HEK293 (cell line): ENCODE data around the gene FMN1.

Experiments
- CTCF ChIA-PET: fragments of 350-600 bp; formaldehyde crosslinking; extraction: SDS; loops from one replicate; lab custom pipeline; 2021; ENCODE audit warnings: antibody characterized with exemption; lab: Yijun Ruan, JAX
- POLR2A ChIA-PET: fragments of 300-600 bp; formaldehyde crosslinking; extraction: SDS; loops from one replicate; lab custom pipeline; 2020; ENCODE audit warnings: antibody characterized with exemption, inconsistent platforms; lab: Yijun Ruan, JAX
- H3K27ac ChIP-seq: fragments of 200-500 bp; sonication (Bioruptor generic); 2 replicates; pipeline ENCODE4 v1.5.1; 2014; ENCODE audit warnings: low read depth, low read length, control low read depth, inconsistent platforms; ENCODE audit errors: extremely low read depth
- H3K36me3 ChIP-seq, 2 experiments: fragments of 200-500 bp in 1 of 2; sonication (Bioruptor generic) in 1 of 2; 1 replicate in 1 of 2; 2 replicates in 1 of 2; pipeline ENCODE4 v1.5.1; 2014 to 2017; ENCODE audit warnings: inconsistent platforms in 2 of 2, low read length in 2 of 2; ENCODE audit not compliant: control insufficient read depth in 2 of 2, insufficient read depth in 1 of 2
- H3K4me1 ChIP-seq: fragments of 200-500 bp; sonication (Bioruptor generic); 2 replicates; pipeline ENCODE4 v1.5.1; 2014; ENCODE audit warnings: mild to moderate bottlenecking, low read length, inconsistent platforms; ENCODE audit not compliant: control insufficient read depth, insufficient read depth
- H3K4me3 ChIP-seq: 2 replicates; pipeline ENCODE4 v1.5.1; 2011; ENCODE audit warnings: low read depth, mild to moderate bottlenecking, control low read depth, low read length, moderate library complexity
- H3K9me3 ChIP-seq: fragments of 200-500 bp; sonication (Bioruptor generic); 2 replicates; pipeline ENCODE4 v1.5.1; 2014; ENCODE audit warnings: low read depth, low read length, inconsistent platforms; ENCODE audit not compliant: control insufficient read depth, insufficient read depth
- BCL11A ChIP-seq: fragments of 450-650 bp; formaldehyde crosslinking; IDR thresholded peaks from 2 replicates; pipeline ENCODE4 v1.5.1; 2016; ENCODE audit warnings: low read depth, missing biosample characterization, missing genetic modification characterization
- ELK4 ChIP-seq: IDR thresholded peaks from 2 replicates; pipeline ENCODE4 v1.6.1; 2011; ENCODE audit warnings: mild to moderate bottlenecking, low read depth, low read length, borderline replicate concordance
- FEZF1 ChIP-seq: fragments of 450-650 bp; formaldehyde crosslinking; IDR thresholded peaks from 2 replicates; pipeline ENCODE4 v1.5.1; 2016; ENCODE audit warnings: missing biosample characterization, missing genetic modification characterization
- KLF17 ChIP-seq: fragments of 450-650 bp; formaldehyde crosslinking; IDR thresholded peaks from 2 replicates; pipeline ENCODE4 v1.5.1; 2016; ENCODE audit warnings: missing biosample characterization, missing genetic modification characterization
- OSR2 ChIP-seq: fragments of 450-650 bp; formaldehyde crosslinking; IDR thresholded peaks from 2 replicates; pipeline ENCODE4 v1.5.1; 2016; ENCODE audit warnings: missing biosample characterization, missing genetic modification characterization
- PRDM1 ChIP-seq: fragments of 450-650 bp; formaldehyde crosslinking; IDR thresholded peaks from 2 replicates; pipeline ENCODE4; 2016; ENCODE audit warnings: missing biosample characterization, missing genetic modification characterization
- PRDM4 ChIP-seq: fragments of 450-650 bp; formaldehyde crosslinking; IDR thresholded peaks from 2 replicates; pipeline ENCODE4 v1.5.1; 2017; ENCODE audit warnings: missing biosample characterization, missing genetic modification characterization
- SETDB1 ChIP-seq: IDR thresholded peaks from one replicate; pipeline ENCODE4 v1.6.1; 2017; ENCODE audit warnings: mild to moderate bottlenecking, low read length, moderate library complexity, mixed read lengths; ENCODE audit not compliant: insufficient read length
- SP7 ChIP-seq: fragments of 450-650 bp; formaldehyde crosslinking; IDR thresholded peaks from 2 replicates; pipeline ENCODE4 v1.5.1; 2016; ENCODE audit warnings: missing biosample characterization, missing genetic modification characterization
- YY2 ChIP-seq: fragments of 450-650 bp; formaldehyde crosslinking; IDR thresholded peaks from 2 replicates; pipeline ENCODE4 v1.5.1; 2016; ENCODE audit warnings: missing biosample characterization, missing genetic modification characterization
- ZBTB20 ChIP-seq: fragments of 450-650 bp; formaldehyde crosslinking; IDR thresholded peaks from 2 replicates; pipeline ENCODE4 v1.5.1; 2016; ENCODE audit warnings: missing biosample characterization, missing genetic modification characterization
- ZNF777 ChIP-seq: fragments of 450-650 bp; formaldehyde crosslinking; IDR thresholded peaks from 2 replicates; pipeline ENCODE4 v1.5.1; 2017; ENCODE audit warnings: missing biosample characterization, missing genetic modification characterization, borderline replicate concordance
- TF ChIP-seq, protein P1 (sequence below): fragments of 450-650 bp; formaldehyde crosslinking; IDR thresholded peaks from 2 replicates; pipeline ENCODE4 v1.5.0; 2017; ENCODE audit warnings: missing biosample characterization, missing genetic modification characterization, borderline replicate concordance
- TF ChIP-seq, protein P2 (sequence below): fragments of 450-650 bp; formaldehyde crosslinking; IDR thresholded peaks from 2 replicates; pipeline ENCODE4 v1.5.1; 2017; ENCODE audit warnings: missing biosample characterization, missing genetic modification characterization
- TF ChIP-seq, protein P3 (sequence below): fragments of 450-650 bp; formaldehyde crosslinking; IDR thresholded peaks from 2 replicates; pipeline ENCODE4 v1.5.1; 2017; ENCODE audit warnings: missing biosample characterization, mild to moderate bottlenecking, missing genetic modification characterization, moderate library complexity

FMN1 gene

GRCh38 chr15:32991619-32992111 lies 202.8 kb downstream of the FMN1 start (continued):
- TF ChIP-seq, protein P1, sequence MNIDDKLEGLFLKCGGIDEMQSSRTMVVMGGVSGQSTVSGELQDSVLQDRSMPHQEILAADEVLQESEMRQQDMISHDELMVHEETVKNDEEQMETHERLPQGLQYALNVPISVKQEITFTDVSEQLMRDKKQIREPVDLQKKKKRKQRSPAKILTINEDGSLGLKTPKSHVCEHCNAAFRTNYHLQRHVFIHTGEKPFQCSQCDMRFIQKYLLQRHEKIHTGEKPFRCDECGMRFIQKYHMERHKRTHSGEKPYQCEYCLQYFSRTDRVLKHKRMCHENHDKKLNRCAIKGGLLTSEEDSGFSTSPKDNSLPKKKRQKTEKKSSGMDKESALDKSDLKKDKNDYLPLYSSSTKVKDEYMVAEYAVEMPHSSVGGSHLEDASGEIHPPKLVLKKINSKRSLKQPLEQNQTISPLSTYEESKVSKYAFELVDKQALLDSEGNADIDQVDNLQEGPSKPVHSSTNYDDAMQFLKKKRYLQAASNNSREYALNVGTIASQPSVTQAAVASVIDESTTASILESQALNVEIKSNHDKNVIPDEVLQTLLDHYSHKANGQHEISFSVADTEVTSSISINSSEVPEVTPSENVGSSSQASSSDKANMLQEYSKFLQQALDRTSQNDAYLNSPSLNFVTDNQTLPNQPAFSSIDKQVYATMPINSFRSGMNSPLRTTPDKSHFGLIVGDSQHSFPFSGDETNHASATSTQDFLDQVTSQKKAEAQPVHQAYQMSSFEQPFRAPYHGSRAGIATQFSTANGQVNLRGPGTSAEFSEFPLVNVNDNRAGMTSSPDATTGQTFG (tag by site-specific recombination) = no peak
- TF ChIP-seq PRDM4 (tag by site-specific recombination) = peak; percentile 62
- TF ChIP-seq FEZF1 (tag by site-specific recombination) = peak; percentile 91
- TF ChIP-seq KLF17 = no peak
- TF ChIP-seq OSR2 (tag by site-specific recombination) = no peak
- TF ChIP-seq SP7 = 0 out of 2 replicates have a peak, but pooled peaks have one; percentile 27
- no peak for TF ChIP-seq ELK4
- TF ChIP-seq SETDB1 = no peak
- TF ChIP-seq YY2 (tag by site-specific recombination) = no peak
- TF ChIP-seq, protein P2, sequence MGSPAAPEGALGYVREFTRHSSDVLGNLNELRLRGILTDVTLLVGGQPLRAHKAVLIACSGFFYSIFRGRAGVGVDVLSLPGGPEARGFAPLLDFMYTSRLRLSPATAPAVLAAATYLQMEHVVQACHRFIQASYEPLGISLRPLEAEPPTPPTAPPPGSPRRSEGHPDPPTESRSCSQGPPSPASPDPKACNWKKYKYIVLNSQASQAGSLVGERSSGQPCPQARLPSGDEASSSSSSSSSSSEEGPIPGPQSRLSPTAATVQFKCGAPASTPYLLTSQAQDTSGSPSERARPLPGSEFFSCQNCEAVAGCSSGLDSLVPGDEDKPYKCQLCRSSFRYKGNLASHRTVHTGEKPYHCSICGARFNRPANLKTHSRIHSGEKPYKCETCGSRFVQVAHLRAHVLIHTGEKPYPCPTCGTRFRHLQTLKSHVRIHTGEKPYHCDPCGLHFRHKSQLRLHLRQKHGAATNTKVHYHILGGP (tag by site-specific recombination) = no peak
- TF ChIP-seq, protein P3, sequence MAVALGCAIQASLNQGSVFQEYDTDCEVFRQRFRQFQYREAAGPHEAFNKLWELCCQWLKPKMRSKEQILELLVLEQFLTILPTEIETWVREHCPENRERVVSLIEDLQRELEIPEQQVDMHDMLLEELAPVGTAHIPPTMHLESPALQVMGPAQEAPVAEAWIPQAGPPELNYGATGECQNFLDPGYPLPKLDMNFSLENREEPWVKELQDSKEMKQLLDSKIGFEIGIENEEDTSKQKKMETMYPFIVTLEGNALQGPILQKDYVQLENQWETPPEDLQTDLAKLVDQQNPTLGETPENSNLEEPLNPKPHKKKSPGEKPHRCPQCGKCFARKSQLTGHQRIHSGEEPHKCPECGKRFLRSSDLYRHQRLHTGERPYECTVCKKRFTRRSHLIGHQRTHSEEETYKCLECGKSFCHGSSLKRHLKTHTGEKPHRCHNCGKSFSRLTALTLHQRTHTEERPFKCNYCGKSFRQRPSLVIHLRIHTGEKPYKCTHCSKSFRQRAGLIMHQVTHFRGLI = no peak

DNA sequence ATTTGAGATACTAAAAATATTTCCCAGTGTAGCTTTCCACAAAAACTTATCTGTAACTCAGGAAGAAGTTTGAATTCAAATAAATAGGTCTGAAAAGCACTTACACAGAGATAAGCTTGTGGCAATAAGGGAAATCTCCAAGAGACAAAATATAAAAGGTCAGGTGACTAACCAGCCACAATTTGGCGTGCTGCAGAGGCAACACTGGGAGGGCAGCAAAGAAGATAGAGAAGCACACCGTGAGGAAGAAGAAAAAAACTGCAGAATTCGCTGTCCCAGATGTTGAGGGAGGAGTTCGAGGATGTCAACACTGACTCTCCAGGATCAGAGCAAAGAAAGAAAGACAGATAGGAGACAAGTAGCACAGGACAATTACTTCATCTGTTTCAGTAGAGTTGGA lies 204.4 kb downstream of the FMN1 start:
- no peak overlapping the region for H3K4me3 ChIP-seq
- H3K9me3 ChIP-seq = no peaks in the 10 kb centered on the region
- no peaks in the 10 kb centered on the region for H3K36me3 ChIP-seq
- ChIA-PET CTCF (interaction anchor here (0.8 to 1.4 kb wide), 2 partner anchors 37 to 327 kb away, joined by 4 to 5 read pairs; no protein-coding TSS in a partner anchor), POLR2A (no interaction called here)
- H3K4me1 ChIP-seq = peaks cover 5% of the 10 kb centered on the region
- TF ChIP-seq BCL11A (tag by site-specific recombination) = no peak
- no peak overlapping the region for H3K27ac ChIP-seq

- H3K4me3 ChIP-seq = no peak overlapping the region
- H3K27ac ChIP-seq = no peak overlapping the region
- no peaks in the 10 kb centered on the region for H3K36me3 ChIP-seq
- TF ChIP-seq ZBTB20 (tag by site-specific recombination) = no peak
- TF ChIP-seq ZNF777 (tag by site-specific recombination) = no peak
- TF ChIP-seq PRDM1 (tag by site-specific recombination) = no peak
- no peaks in the 10 kb centered on the region for H3K9me3 ChIP-seq
- CTCF ChIA-PET = no interaction called here
- POLR2A ChIA-PET = no interaction called here
- H3K4me1 ChIP-seq = peaks cover 4% of the 10 kb centered on the region
Measured at GRCh38 chr15:32987067-32987466, 207.4 kb downstream of the FMN1 start.
